ENCODE measurements around the gene RETSAT. TPM values are rescaled to one million over a fixed set of nuclear protein-coding genes. Genes with fewer than 3 reads are reported as not detected.
"Not testable (repeated sequence)": the region's sequence is repeated elsewhere in the genome, so short reads cannot be mapped to it uniquely, and the experiment has no call there.

The RETSAT gene
- total and polyA plus RNA-seq, 2 of the 13 experiments (the other 11 are each of a cell fraction or from before 2014, with no cell fraction given), result 46.7 to 61.0 TPM

DNA sequence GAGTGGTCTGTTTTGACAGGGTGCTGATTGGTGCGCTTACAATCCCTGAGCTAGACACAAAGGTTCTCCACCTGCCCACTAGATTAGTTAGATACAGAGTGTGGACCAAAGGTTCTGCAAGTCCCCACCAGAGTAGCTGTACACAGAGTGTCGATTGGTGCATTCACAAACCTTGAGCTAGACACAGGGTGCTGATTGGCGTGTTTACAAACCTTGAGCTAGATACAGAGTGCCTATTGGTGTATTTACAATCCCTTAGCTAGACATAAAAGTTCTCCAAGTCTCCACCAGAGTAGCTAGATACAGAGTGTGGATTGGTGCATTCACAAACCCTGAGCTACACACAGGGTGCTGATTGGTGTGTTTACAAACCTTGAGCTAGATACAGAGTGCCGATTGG, 20.5 kb downstream of the RETSAT start:
- POLR2A ChIA-PET, result interaction anchor here (0.9 to 4.2 kb wide), 3 partner anchors 9 to 205 kb away, joined by 3 to 22 read pairs (median 6); partner anchors contain the start of genes ELMOD3, MAT2A and RETSAT
- peaks cover 23% of the 10 kb centered on the region for H3K4me1 ChIP-seq (ENCODE audit: insufficient read depth, low read length)
- H4K20me1 ChIP-seq (ENCODE audit: insufficient read depth, low read length); H3K4me3 ChIP-seq (replicated peaks in 1 of 3; ENCODE audit: insufficient read depth in 1 of 3, low read depth in 2 of 3, low read length in 3 of 3); DNase-seq (ENCODE audit: low spot score); H3K4me2 ChIP-seq (ENCODE audit: low read depth, low read length); H3K36me3 ChIP-seq (replicated peaks in 1 of 2; ENCODE audit: control insufficient read depth in 1 of 2, insufficient read depth in 2 of 2, low read length in 2 of 2); H2AFZ ChIP-seq (ENCODE audit: low read length); BruUV-seq (replicated peaks); FAIRE-seq; H3K79me2 ChIP-seq (ENCODE audit: insufficient read depth, low read length); H3K9me3 ChIP-seq (ENCODE audit: low read length); H3K27ac ChIP-seq (ENCODE audit: extremely low read length, insufficient read depth, low read length); ATAC-seq; in situ Hi-C loops (cut with HindIII; ENCODE audit: extremely low pct_ligation_motif_present, low pct_unique_long_range_greater_than_20kb); CTCF ChIA-PET (ENCODE audit: low intra/inter-chr PET ratio, low total read pairs); H3K27me3 ChIP-seq (ENCODE audit: control insufficient read depth in 1 of 2, insufficient read depth in 2 of 2, low read length in 2 of 2); intact Hi-C loops (cut with micrococcal nuclease; ENCODE audit: unreplicated experiment); H3K9ac ChIP-seq (ENCODE audit: insufficient read depth, low read depth, low read length): not testable (repeated sequence)
- WGBS (ENCODE audit: low lambda C conversion rate), result 93% methylated on average over 4 of the region's 4 CpGs
- peak; percentile 68; the same call in 1 of the 2 replicates for TF ChIP-seq NFYB (CRISPR knock-in tag; IDR thresholded peaks at IDR 0.05)
- peak; percentile 74 for TF ChIP-seq NFYC (CRISPR knock-in tag; IDR thresholded peaks at IDR 0.05)

GRCh38 chr2:85330839-85331636, 23.3 kb downstream of the RETSAT start:
- no peak for TF ChIP-seq NR2F6 (IDR thresholded peaks at IDR 0.05)
- TF ChIP-seq NR2F6 (CRISPR knock-in tag; IDR thresholded peaks at IDR 0.05), result no peak
- TF ChIP-seq, protein P1, sequence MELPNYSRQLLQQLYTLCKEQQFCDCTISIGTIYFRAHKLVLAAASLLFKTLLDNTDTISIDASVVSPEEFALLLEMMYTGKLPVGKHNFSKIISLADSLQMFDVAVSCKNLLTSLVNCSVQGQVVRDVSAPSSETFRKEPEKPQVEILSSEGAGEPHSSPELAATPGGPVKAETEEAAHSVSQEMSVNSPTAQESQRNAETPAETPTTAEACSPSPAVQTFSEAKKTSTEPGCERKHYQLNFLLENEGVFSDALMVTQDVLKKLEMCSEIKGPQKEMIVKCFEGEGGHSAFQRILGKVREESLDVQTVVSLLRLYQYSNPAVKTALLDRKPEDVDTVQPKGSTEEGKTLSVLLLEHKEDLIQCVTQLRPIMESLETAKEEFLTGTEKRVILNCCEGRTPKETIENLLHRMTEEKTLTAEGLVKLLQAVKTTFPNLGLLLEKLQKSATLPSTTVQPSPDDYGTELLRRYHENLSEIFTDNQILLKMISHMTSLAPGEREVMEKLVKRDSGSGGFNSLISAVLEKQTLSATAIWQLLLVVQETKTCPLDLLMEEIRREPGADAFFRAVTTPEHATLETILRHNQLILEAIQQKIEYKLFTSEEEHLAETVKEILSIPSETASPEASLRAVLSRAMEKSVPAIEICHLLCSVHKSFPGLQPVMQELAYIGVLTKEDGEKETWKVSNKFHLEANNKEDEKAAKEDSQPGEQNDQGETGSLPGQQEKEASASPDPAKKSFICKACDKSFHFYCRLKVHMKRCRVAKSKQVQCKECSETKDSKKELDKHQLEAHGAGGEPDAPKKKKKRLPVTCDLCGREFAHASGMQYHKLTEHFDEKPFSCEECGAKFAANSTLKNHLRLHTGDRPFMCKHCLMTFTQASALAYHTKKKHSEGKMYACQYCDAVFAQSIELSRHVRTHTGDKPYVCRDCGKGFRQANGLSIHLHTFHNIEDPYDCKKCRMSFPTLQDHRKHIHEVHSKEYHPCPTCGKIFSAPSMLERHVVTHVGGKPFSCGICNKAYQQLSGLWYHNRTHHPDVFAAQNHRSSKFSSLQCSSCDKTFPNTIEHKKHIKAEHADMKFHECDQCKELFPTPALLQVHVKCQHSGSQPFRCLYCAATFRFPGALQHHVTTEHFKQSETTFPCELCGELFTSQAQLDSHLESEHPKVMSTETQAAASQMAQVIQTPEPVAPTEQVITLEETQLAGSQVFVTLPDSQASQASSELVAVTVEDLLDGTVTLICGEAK (IDR thresholded peaks at IDR 0.05), result peak; percentile 66
- TF ChIP-seq, protein P1 (CRISPR knock-in tag; IDR thresholded peaks at IDR 0.05), result no peak
- no peak for TF ChIP-seq ZEB1 (IDR thresholded peaks at IDR 0.05; ENCODE audit: insufficient replicate concordance, low read depth)
- no peak for TF ChIP-seq CREB1 (IDR thresholded peaks at IDR 0.05)
- TF ChIP-seq CREB1 (CRISPR knock-in tag; IDR thresholded peaks at IDR 0.05), result 0 out of 2 replicates have a peak, but pooled peaks have one; percentile 15
- TF ChIP-seq NFATC3 (CRISPR knock-in tag; IDR thresholded peaks at IDR 0.05), result 0 out of 2 replicates have a peak, but pooled peaks have one; percentile 13
- ATAC-seq, result no peak
- H3K27ac ChIP-seq (ENCODE audit: extremely low read length, insufficient read depth, low read length), result no peak overlapping the region
- 0 out of 2 replicates have a peak, but pooled peaks cover 1% of the 10 kb centered on the region for H4K20me1 ChIP-seq (ENCODE audit: insufficient read depth, low read length)
- no peaks in the 10 kb centered on the region; a peak in 1 of 5 replicates for H3K27me3 ChIP-seq (ENCODE audit: control insufficient read depth in 1 of 2, insufficient read depth in 2 of 2, low read length in 2 of 2)
- no peak overlapping the region for H2AFZ ChIP-seq (ENCODE audit: low read length)
- CTCF ChIA-PET (ENCODE audit: low intra/inter-chr PET ratio, low total read pairs), result no interaction called here
- no peaks in the 10 kb centered on the region for H3K36me3 ChIP-seq (replicated peaks in 1 of 2; ENCODE audit: control insufficient read depth in 1 of 2, insufficient read depth in 2 of 2, low read length in 2 of 2)
- H3K4me1 ChIP-seq (ENCODE audit: insufficient read depth, low read length), result peaks cover 30% of the 10 kb centered on the region
- in situ Hi-C loops (cut with HindIII; ENCODE audit: extremely low pct_ligation_motif_present, low pct_unique_long_range_greater_than_20kb) (no loop called here), intact Hi-C loops (cut with micrococcal nuclease; ENCODE audit: unreplicated experiment) (no loop called here)
- H3K4me3 ChIP-seq (replicated peaks in 1 of 3; ENCODE audit: insufficient read depth in 1 of 3, low read depth in 2 of 3, low read length in 3 of 3), result no peak overlapping the region
- H3K9me3 ChIP-seq (ENCODE audit: low read length), result no peaks in the 10 kb centered on the region
- no peak overlapping the region for H3K4me2 ChIP-seq (ENCODE audit: low read depth, low read length)
- 65% methylated on average over 13 of the region's 13 CpGs for WGBS (ENCODE audit: low lambda C conversion rate)
- no peak for DNase-seq (ENCODE audit: low spot score)
- POLR2A ChIA-PET, result interaction anchor here (1.6 to 4.2 kb wide), 2 partner anchors 23 to 24 kb away, joined by 5 to 22 read pairs; partner anchors contain the start of genes ELMOD3 and RETSAT
- H3K9ac ChIP-seq (ENCODE audit: insufficient read depth, low read depth, low read length), result no peak overlapping the region
- BruUV-seq (replicated peaks), result no TSS peak
- no peak for FAIRE-seq
- H3K79me2 ChIP-seq (ENCODE audit: insufficient read depth, low read length), result peaks cover 27% of the 10 kb centered on the region

All from HepG2 (cell line).